Heart left ventricle (tissue), 16 donors: Measurements from ENCODE around the gene STK32C. TPM values are rescaled to one million over a fixed set of nuclear protein-coding genes. Genes with fewer than 3 reads are reported as not detected.
"Not testable (repeated sequence)": the region's sequence is repeated elsewhere in the genome, so short reads cannot be mapped to it uniquely, and the experiment has no call there.

Experiments
- ATAC-seq, 4 donors: fragments of 200-7000 bp; cut with Tn5 transposase; one replicate each; pipeline ENCODE4 v1.9.1; 2020 to 2022; ENCODE audit warnings: moderate library complexity in 4 of 4, mild to moderate bottlenecking in 3 of 4, moderate number of reproducible peaks in 1 of 4
- DNase-seq, 5 donors: peaks; one replicate each; pipeline ENCODE4 v3.0.0-alpha.2; 2020
- H3K27ac ChIP-seq, 12 donors: fragments of 200-600 bp; sonication (generic) in 4 of 12; one replicate each; pipeline versions ENCODE4 v1.5.0 to v1.8.0; 2016 to 2022; ENCODE audit warnings: mild to moderate bottlenecking in 2 of 12
- H3K27me3 ChIP-seq, 9 donors: fragments of 200-600 bp; sonication (generic) in 2 of 9; one replicate each; pipeline versions ENCODE4 v1.5.1 to v1.8.0; 2016 to 2022; ENCODE audit warnings: mild to moderate bottlenecking in 3 of 9
- H3K36me3 ChIP-seq, 9 donors: fragments of 200-600 bp; sonication (generic) in 2 of 9; one replicate each; pipeline versions ENCODE4 v1.5.0 to v1.8.0; 2018 to 2022; ENCODE audit warnings: mild to moderate bottlenecking in 2 of 9
- H3K4me1 ChIP-seq, 12 donors: fragments of 200-600 bp; sonication (generic) in 4 of 12; one replicate each; pipeline versions ENCODE4 v1.5.0 to v1.8.0; 2016 to 2022; ENCODE audit warnings: mild to moderate bottlenecking in 3 of 12
- H3K4me3 ChIP-seq, 12 donors: fragments of 200-600 bp; sonication (generic) in 4 of 12; one replicate each; pipeline versions ENCODE4 v1.5.0 to v1.8.0; 2017 to 2022; ENCODE audit warnings: mild to moderate bottlenecking in 9 of 12, moderate library complexity in 4 of 12
- H3K9me3 ChIP-seq, 12 donors: fragments of 200-600 bp; sonication (generic) in 4 of 12; one replicate each; pipeline versions ENCODE4 v1.5.0 to v1.8.0; 2016 to 2022; ENCODE audit warnings: mild to moderate bottlenecking in 1 of 12
- CTCF ChIP-seq, 12 donors: fragments of 200-600 bp; sonication (generic) in 4 of 12; IDR thresholded peaks; one replicate each; pipeline versions ENCODE4 v1.5.0 to v1.8.0; 2018 to 2022; ENCODE audit warnings: antibody characterized with exemption in 12 of 12, mild to moderate bottlenecking in 5 of 12
- POLR2A ChIP-seq, 2 donors: fragments of 450-650 bp; IDR thresholded peaks; one replicate each; pipeline ENCODE4 v1.6.1; 2017; ENCODE audit warnings: antibody characterized with exemption in 2 of 2, mild to moderate bottlenecking in 2 of 2, moderate library complexity in 2 of 2
- whole genome bisulfite sequencing, 4 donors: extraction: QIAGEN DNeasy Blood & Tissue Kit in 2 of 4; methylation state at CpG; one replicate each; pipeline versions ENCODE4 v1.1.5 to v1.1.7; 2013 to 2018; 5-methylcytosine and 5-hydroxymethylcytosine counted together
- intact Hi-C, 10 donors: fragments of 100-400 bp; cut with DNase I; formaldehyde crosslinking; loops; one replicate each; pipeline versions ENCODE4 v1.11.1 to v1.14.2; 2022
- polyA plus RNA-seq, 2 donors: library from polyadenylated mRNA; stranded (reverse); fragments of 200-250 nt; gene quantifications; one replicate each; pipeline ENCODE4 v1.2.3, GENCODE V29; 2013
- total RNA-seq, 9 donors: library from RNA; depleted of rRNA in 2 of 9; stranded (reverse); fragments of >200 nt in 2 of 9; fragmentation: NEBNext Ultra II Directional in 3 of 9; extraction: Animal tissue kit (Norgen Biotek cat#: 25700) in 3 of 9; gene quantifications; one replicate each; pipeline versions ENCODE4 v1.1.0 to v1.2.4, GENCODE V29; 2016 to 2023
- donor health status: ischemic (EF 13 %, LVEDD 7.1; RV severe dilation, severe dysfunction).
- donor health status: healthy with polysubstance abuse.
- donor health status: DM: no; HTN: yes; CAD: no.
- donor health status: DM: no; HTN: no; CAD: no.
- donor health status: ischemic (EF 25% LVEDD 6.9; RV normal size, moderate dysfunction).
- donor health status: ischemic (EF 25% LVEDD 5.7; RV mildly dilated, moderate dysfunction).
- donor health status: healthy.
- donor health status: DM: yes; HTN: yes; CAD: no.
- donor health status: ischemic (EF 35%, LVEDD 5.7; RV mildly dilated, moderate dysfunction).
- donor health status: nonischemic (EF 11% LVEDD 7.7; RV severe dilation, severe dysfunction).
- donor health status: DM: yes; HTN: yes; CAD: no.
- donor health status: PGD.
- donor health status: ischemic (EF 29% LVEDD 5.4; RV normal size, mild dysfunction).
- donor health status: nonischemic (EF 23%, LVEDD 6.1; RV moderate dilation, normal function).

Gene STK32C
- total and polyA plus RNA-seq, 11 donors, result 3.8 to 9.8 (median 6.2) TPM

- Histone ChIP-seq H3K27ac (no peak overlapping the region), H3K4me3 (no peak overlapping the region), H3K36me3 (no peaks in the 10 kb centered on the region), H3K9me3 (peaks cover 0 to 14% (median 0%) of the 10 kb centered on the region in 12 donors), H3K27me3 (no peaks in the 10 kb centered on the region), H3K4me1 (peaks cover 0 to 15% (median 0%) of the 10 kb centered on the region in 12 donors)
- intact Hi-C loops, result loop anchor here in 9 of 10 donors (5.0 to 10.0 kb wide), 7 partner anchors 87 to 425 kb away; partner anchors contain the start of gene STK32C (in 1 of the 9)
- 91 to 96% (median 94%) methylated on average over 9 of the region's 9 CpGs for WGBS, 4 donors
- TF ChIP-seq POLR2A (IDR thresholded peaks at IDR 0.05) (no peak), CTCF (IDR thresholded peaks at IDR 0.05) (no peak)
- ATAC-seq, result no peak
- DNase-seq, result no peak
These were observed 87.7 kb downstream of the STK32C start for GRCh38 chr10:132220061-132220460.

- intact Hi-C loops, result no loop called here
- TF ChIP-seq POLR2A (IDR thresholded peaks at IDR 0.05) (no peak), CTCF (IDR thresholded peaks at IDR 0.05) (peak in 2 of 12 donors; percentile 8 to 9)
- WGBS, 4 donors, result 81 to 89% (median 88%) methylated on average over 5 to 7 of the region's 7 CpGs
- no peak overlapping the region for H3K27ac ChIP-seq
- peaks cover 0 to 10% (median 0%) of the 10 kb centered on the region in 12 donors for H3K4me1 ChIP-seq
- no peak overlapping the region for H3K4me3 ChIP-seq
- no peaks in the 10 kb centered on the region for H3K36me3 ChIP-seq
- DNase-seq (peak in 1 of 5 donors; percentile 45), ATAC-seq (no peak)
- no peaks in the 10 kb centered on the region for H3K27me3 ChIP-seq
- H3K9me3 ChIP-seq, result peaks cover 0 to 17% (median 2%) of the 10 kb centered on the region in 12 donors
These were observed 88.3 kb downstream of the STK32C start for GRCh38 chr10:132219486-132219885.

GRCh38 chr10:132216441-132216840, 91.3 kb downstream of the STK32C start:
- H3K4me1 ChIP-seq, H3K27me3 ChIP-seq, ATAC-seq, H3K36me3 ChIP-seq, H3K4me3 ChIP-seq, DNase-seq, H3K27ac ChIP-seq, intact Hi-C loops: not testable (repeated sequence)
- H3K9me3 ChIP-seq, result peaks cover 0 to 33% (median 7%) of the 10 kb centered on the region in 12 donors
- WGBS, 4 donors, result 70 to 94% (median 88%) methylated on average over 3 of the region's 3 CpGs

- peaks cover 0 to 33% (median 7%) of the 10 kb centered on the region in 12 donors for H3K9me3 ChIP-seq
- TF ChIP-seq CTCF (IDR thresholded peaks at IDR 0.05), result no peak
- TF ChIP-seq POLR2A (IDR thresholded peaks at IDR 0.05), result no peak
- intact Hi-C loops, result no loop called here
- peaks cover 0 to under 1% (median 0%) of the 10 kb centered on the region in 12 donors for H3K4me1 ChIP-seq
- WGBS, 4 donors, result 59 to 77% (median 66%) methylated on average over 4 of the region's 4 CpGs
- H3K27me3 ChIP-seq, result no peaks in the 10 kb centered on the region
- DNase-seq (no peak), ATAC-seq (no peak)
- H3K4me3 ChIP-seq, result no peak overlapping the region
- no peak overlapping the region for H3K27ac ChIP-seq
- H3K36me3 ChIP-seq, result no peaks in the 10 kb centered on the region
These were observed 93.8 kb downstream of the STK32C start for GRCh38 chr10:132213917-132214316.

- ATAC-seq (no peak), DNase-seq (peak in 1 of 5 donors; percentile 32)
- Histone ChIP-seq H3K36me3 (no peaks in the 10 kb centered on the region), H3K4me1 (peaks cover 0 to 12% (median 1%) of the 10 kb centered on the region in 12 donors), H3K9me3 (peaks cover 0 to 33% (median 7%) of the 10 kb centered on the region in 12 donors), H3K4me3 (no peak overlapping the region), H3K27me3 (no peaks in the 10 kb centered on the region), H3K27ac (no peak overlapping the region)
- TF ChIP-seq CTCF (IDR thresholded peaks at IDR 0.05) (no peak), POLR2A (IDR thresholded peaks at IDR 0.05) (no peak)
- 86 to 92% (median 90%) methylated on average over 5 to 9 of the region's 9 CpGs for WGBS, 4 donors
- intact Hi-C loops, result no loop called here
These were observed 94.9 kb downstream of the STK32C start for GRCh38 chr10:132212816-132213215.
